ENCODE measurements around the gene DIPK1B. TPM values are rescaled to one million over a fixed set of nuclear protein-coding genes. Genes with fewer than 3 reads are reported as not detected.

DIPK1B gene
- total RNA-seq, 1 experiment from 2014 or later: 40.4 TPM

DNA sequence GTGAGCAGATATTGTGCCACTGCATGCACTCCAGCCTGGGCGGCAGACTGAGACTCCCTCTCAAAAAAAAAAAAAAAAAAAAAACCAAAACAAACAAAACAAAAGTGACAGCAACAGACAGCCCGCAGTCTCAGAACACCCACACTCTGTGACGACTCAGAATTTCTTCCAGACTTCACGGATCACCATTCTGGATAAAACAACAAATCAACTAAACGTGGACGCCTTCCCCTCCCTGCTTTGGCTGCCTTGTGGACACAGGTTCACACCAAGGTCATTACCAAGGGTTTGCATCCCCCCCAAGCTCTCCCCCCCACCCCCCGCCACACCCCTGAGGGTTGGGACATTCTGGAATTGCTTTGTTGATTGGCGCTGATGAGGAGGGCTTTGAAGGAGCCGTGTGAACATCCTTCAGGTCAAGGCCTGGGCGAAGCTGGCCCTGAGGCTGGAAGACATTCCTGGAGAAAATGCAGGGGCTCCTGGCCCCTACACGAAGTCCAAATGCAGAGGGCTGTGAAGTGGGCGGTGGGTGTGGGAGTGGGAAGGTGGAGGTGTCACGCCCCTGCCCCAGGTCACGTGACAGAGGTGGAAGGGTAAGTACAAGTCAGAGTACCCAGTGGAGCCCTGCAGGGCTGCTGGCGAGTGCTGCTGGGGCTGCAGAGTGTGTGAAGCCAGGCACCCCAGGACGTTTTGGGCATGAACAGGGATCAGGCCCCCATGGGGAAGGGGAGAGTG, 20.2 kb downstream of the DIPK1B start:
- no peak overlapping the region for H3K4me3 ChIP-seq (ENCODE audit: low read depth, low read length)
- no peaks in the 10 kb centered on the region for H3K9me3 ChIP-seq
- Mint-ChIP-seq H3K9me3 (ENCODE audit: unreplicated experiment) (no peaks in the 10 kb centered on the region), H3K4me3 (ENCODE audit: unreplicated experiment) (no peak overlapping the region), H3K4me1 (ENCODE audit: low read depth, unreplicated experiment) (no peaks in the 10 kb centered on the region), H3K27me3 (ENCODE audit: insufficient read depth, unreplicated experiment) (no peaks in the 10 kb centered on the region), H3K36me3 (ENCODE audit: insufficient read depth, unreplicated experiment) (peaks cover 21% of the 10 kb centered on the region), H3K27ac (ENCODE audit: unreplicated experiment) (no peak overlapping the region)
- CTCF ChIA-PET: no interaction called here
- DNase-seq: no peak
- POLR2A ChIA-PET: interaction anchor here (0.6 kb wide), 1 partner anchor 444 kb away, joined by 3 read pairs; no protein-coding TSS in a partner anchor
- no peaks in the 10 kb centered on the region for H3K36me3 ChIP-seq (ENCODE audit: control insufficient read depth, insufficient read depth, low read length)
- BruUV-seq (replicated peaks): no TSS peak
- H3K4me1 ChIP-seq: no peaks in the 10 kb centered on the region
- H3K27me3 ChIP-seq (replicated peaks; ENCODE audit: control insufficient read depth, insufficient read depth, low read length): no peaks in the 10 kb centered on the region
- intact Hi-C loops (cut with micrococcal nuclease; ENCODE audit: unreplicated experiment): no loop called here
- TF ChIP-seq, protein P1, sequence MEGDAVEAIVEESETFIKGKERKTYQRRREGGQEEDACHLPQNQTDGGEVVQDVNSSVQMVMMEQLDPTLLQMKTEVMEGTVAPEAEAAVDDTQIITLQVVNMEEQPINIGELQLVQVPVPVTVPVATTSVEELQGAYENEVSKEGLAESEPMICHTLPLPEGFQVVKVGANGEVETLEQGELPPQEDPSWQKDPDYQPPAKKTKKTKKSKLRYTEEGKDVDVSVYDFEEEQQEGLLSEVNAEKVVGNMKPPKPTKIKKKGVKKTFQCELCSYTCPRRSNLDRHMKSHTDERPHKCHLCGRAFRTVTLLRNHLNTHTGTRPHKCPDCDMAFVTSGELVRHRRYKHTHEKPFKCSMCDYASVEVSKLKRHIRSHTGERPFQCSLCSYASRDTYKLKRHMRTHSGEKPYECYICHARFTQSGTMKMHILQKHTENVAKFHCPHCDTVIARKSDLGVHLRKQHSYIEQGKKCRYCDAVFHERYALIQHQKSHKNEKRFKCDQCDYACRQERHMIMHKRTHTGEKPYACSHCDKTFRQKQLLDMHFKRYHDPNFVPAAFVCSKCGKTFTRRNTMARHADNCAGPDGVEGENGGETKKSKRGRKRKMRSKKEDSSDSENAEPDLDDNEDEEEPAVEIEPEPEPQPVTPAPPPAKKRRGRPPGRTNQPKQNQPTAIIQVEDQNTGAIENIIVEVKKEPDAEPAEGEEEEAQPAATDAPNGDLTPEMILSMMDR (IDR thresholded peaks at IDR 0.05; ENCODE audit: insufficient read depth in 1 of 2, low read depth in 1 of 2, low read length in 1 of 2, severe bottlenecking in 1 of 2, unreplicated experiment in 1 of 2): no peak

DNA sequence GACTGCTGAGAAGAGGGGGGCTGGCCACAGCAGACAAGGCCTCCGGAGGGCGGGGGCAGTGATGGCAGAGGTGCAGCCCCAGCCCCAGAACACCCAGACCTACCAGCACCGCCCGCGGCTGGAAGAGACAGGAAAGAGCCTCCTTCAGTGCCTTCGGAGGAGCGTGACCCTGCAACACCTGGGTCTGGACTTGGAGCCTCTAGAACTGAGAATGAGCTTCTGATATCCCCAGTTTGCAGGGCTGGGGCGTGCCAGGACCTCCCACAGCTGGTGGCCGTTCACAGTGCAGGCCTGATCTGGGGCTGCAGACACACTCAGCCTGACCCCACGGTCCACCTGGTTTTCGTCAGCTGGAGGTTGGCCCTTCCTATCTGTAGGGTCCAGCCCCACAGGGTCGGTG, 21.2 kb downstream of the DIPK1B start:
- Histone ChIP-seq H3K4me1 (no peaks in the 10 kb centered on the region), H3K4me3 (ENCODE audit: low read depth, low read length) (no peak overlapping the region), H3K9me3 (no peaks in the 10 kb centered on the region), H3K27me3 (replicated peaks; ENCODE audit: control insufficient read depth, insufficient read depth, low read length) (no peaks in the 10 kb centered on the region), H3K36me3 (ENCODE audit: control insufficient read depth, insufficient read depth, low read length) (no peaks in the 10 kb centered on the region)
- Mint-ChIP-seq H3K27me3 (ENCODE audit: insufficient read depth, unreplicated experiment) (no peaks in the 10 kb centered on the region), H3K36me3 (ENCODE audit: insufficient read depth, unreplicated experiment) (peaks cover 11% of the 10 kb centered on the region), H3K9me3 (ENCODE audit: unreplicated experiment) (no peaks in the 10 kb centered on the region), H3K27ac (ENCODE audit: unreplicated experiment) (no peak overlapping the region), H3K4me3 (ENCODE audit: unreplicated experiment) (no peak overlapping the region), H3K4me1 (ENCODE audit: low read depth, unreplicated experiment) (no peaks in the 10 kb centered on the region)
- DNase-seq: no peak
- TF ChIP-seq, protein P1 (IDR thresholded peaks at IDR 0.05; ENCODE audit: insufficient read depth in 1 of 2, low read depth in 1 of 2, low read length in 1 of 2, severe bottlenecking in 1 of 2, unreplicated experiment in 1 of 2): no peak
- ChIA-PET CTCF (no interaction called here), POLR2A (no interaction called here)
- intact Hi-C loops (cut with micrococcal nuclease; ENCODE audit: unreplicated experiment): no loop called here
- no TSS peak for BruUV-seq (replicated peaks)

DNA sequence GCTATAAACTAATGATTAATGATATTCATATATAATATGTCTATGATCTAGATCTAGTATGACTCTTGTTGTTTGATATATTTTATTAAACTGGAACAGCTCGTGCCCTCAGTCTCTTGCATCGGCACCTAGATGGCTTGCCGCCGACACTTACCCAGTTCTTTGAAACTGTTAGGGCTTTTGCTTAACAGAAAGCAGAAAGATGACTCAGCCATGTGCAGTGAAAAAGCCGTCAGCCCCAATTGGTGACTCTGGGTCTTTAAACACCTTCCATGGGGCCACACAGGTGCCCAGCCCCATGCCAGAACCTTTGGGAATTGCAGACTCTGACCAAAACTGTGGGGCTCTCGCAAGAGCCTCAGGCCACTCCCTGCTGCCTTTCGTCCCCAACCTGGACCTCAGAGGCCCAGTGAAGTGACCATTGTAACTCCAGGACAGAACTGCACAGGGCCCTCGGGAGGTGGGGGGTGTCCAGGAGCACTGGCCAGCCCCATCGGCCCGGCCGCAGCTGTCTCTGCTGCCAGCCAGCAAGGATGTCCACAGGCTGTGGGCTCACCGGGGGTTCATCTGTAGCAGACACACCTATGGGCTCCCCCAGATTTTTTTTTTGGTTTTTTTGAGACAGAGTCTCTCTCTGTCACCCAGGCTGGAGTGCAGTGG, 22.6 kb downstream of the DIPK1B start:
- Histone ChIP-seq H3K4me3 (ENCODE audit: low read depth, low read length) (no peak overlapping the region), H3K36me3 (ENCODE audit: control insufficient read depth, insufficient read depth, low read length) (no peaks in the 10 kb centered on the region), H3K4me1 (no peaks in the 10 kb centered on the region), H3K9me3 (no peaks in the 10 kb centered on the region), H3K27me3 (replicated peaks; ENCODE audit: control insufficient read depth, insufficient read depth, low read length) (no peaks in the 10 kb centered on the region)
- CTCF ChIA-PET: no interaction called here
- TF ChIP-seq, protein P1 (IDR thresholded peaks at IDR 0.05; ENCODE audit: insufficient read depth in 1 of 2, low read depth in 1 of 2, low read length in 1 of 2, severe bottlenecking in 1 of 2, unreplicated experiment in 1 of 2): no peak
- Mint-ChIP-seq H3K27ac (ENCODE audit: unreplicated experiment) (no peak overlapping the region), H3K36me3 (ENCODE audit: insufficient read depth, unreplicated experiment) (peaks cover 6% of the 10 kb centered on the region), H3K27me3 (ENCODE audit: insufficient read depth, unreplicated experiment) (no peaks in the 10 kb centered on the region), H3K4me3 (ENCODE audit: unreplicated experiment) (no peak overlapping the region), H3K9me3 (ENCODE audit: unreplicated experiment) (no peaks in the 10 kb centered on the region), H3K4me1 (ENCODE audit: low read depth, unreplicated experiment) (no peaks in the 10 kb centered on the region)
- intact Hi-C loops (cut with micrococcal nuclease; ENCODE audit: unreplicated experiment): no loop called here
- no TSS peak for BruUV-seq (replicated peaks)
- no peak for DNase-seq
- POLR2A ChIA-PET: no interaction called here
